ENCODE measurements around the gene PRR30. TPM values are rescaled to one million over a fixed set of nuclear protein-coding genes. Genes with fewer than 3 reads are reported as not detected.

Gene PRR30
- total and polyA plus RNA-seq, 2 experiments from 2014 or later = not detected

- no peak for DNase-seq (ENCODE audit: low spot score)
- Histone ChIP-seq H3K4me2 (no peak overlapping the region), H3K36me3 (ENCODE audit: insufficient read depth) (no peaks in the 10 kb centered on the region), H3K27me3 (ENCODE audit: insufficient read depth) (no peaks in the 10 kb centered on the region), H3K79me2 (replicated peaks; ENCODE audit: insufficient read depth) (no peaks in the 10 kb centered on the region), H2AFZ (no peak overlapping the region), H3K4me3 (no peak overlapping the region), H3K9me2 (ENCODE audit: insufficient read depth) (no peaks in the 10 kb centered on the region), H3K27ac (ENCODE audit: low read depth) (no peak overlapping the region), H3F3A (replicated peaks; ENCODE audit: low read depth) (no peaks in the 10 kb centered on the region), H4K20me1 (replicated peaks; ENCODE audit: insufficient read depth) (no peaks in the 10 kb centered on the region), H3K4me1 (ENCODE audit: insufficient read depth) (no peaks in the 10 kb centered on the region)
- peaks cover 17% of the 10 kb centered on the region for H3K27me3 Mint-ChIP-seq (ENCODE audit: insufficient read depth, low read depth, poor library complexity)
- no peak overlapping the region; the same call in 2 of the 3 replicates for H3K4me3 Mint-ChIP-seq
- no peak overlapping the region for H3K27ac Mint-ChIP-seq
- no peaks in the 10 kb centered on the region for H3K36me3 Mint-ChIP-seq (ENCODE audit: low read depth)
- no peaks in the 10 kb centered on the region for H3K4me1 Mint-ChIP-seq
- TF ChIP-seq EZH2 (IDR thresholded peaks at IDR 0.05; ENCODE audit: low read depth, unreplicated experiment) = no peak
- H3K9me3 Mint-ChIP-seq = no peaks in the 10 kb centered on the region
- ATAC-seq = no peak
These were observed 13.7 kb upstream of the PRR30 start for GRCh38 chr2:27152796-27153464.

GRCh38 chr2:27152102-27152795 lies 13.0 kb upstream of the PRR30 start:
- no peak overlapping the region for H3K4me3 Mint-ChIP-seq
- Histone ChIP-seq H3K9me2 (ENCODE audit: insufficient read depth) (no peaks in the 10 kb centered on the region), H3K4me1 (ENCODE audit: insufficient read depth) (no peaks in the 10 kb centered on the region), H3K27me3 (ENCODE audit: insufficient read depth) (no peaks in the 10 kb centered on the region), H3F3A (replicated peaks; ENCODE audit: low read depth) (no peaks in the 10 kb centered on the region), H3K36me3 (ENCODE audit: insufficient read depth) (no peaks in the 10 kb centered on the region), H3K79me2 (replicated peaks; ENCODE audit: insufficient read depth) (no peaks in the 10 kb centered on the region), H3K4me3 (no peak overlapping the region), H3K27ac (ENCODE audit: low read depth) (no peak overlapping the region), H4K20me1 (replicated peaks; ENCODE audit: insufficient read depth) (no peaks in the 10 kb centered on the region), H2AFZ (no peak overlapping the region), H3K4me2 (no peak overlapping the region)
- peaks cover 14% of the 10 kb centered on the region for H3K27me3 Mint-ChIP-seq (ENCODE audit: insufficient read depth, low read depth, poor library complexity)
- ATAC-seq (peak; percentile 84), DNase-seq (ENCODE audit: low spot score) (peak; percentile 48)
- H3K9me3 Mint-ChIP-seq = no peaks in the 10 kb centered on the region
- TF ChIP-seq CTCF (conservative IDR thresholded peaks at IDR 0.05; ENCODE audit: low read depth in 2 of 2) (peak in 1 of 2 experiments; percentile 52; a peak in 2 of 4 replicates), CREB1 (CRISPR knock-in tag; IDR thresholded peaks at IDR 0.05; ENCODE audit: low read depth) (no peak)
- H3K36me3 Mint-ChIP-seq (ENCODE audit: low read depth) = no peaks in the 10 kb centered on the region
- no peak overlapping the region for H3K27ac Mint-ChIP-seq
- no peaks in the 10 kb centered on the region for H3K4me1 Mint-ChIP-seq

GRCh38 chr2:27150639-27151230 lies 11.5 kb upstream of the PRR30 start:
- no peak overlapping the region for H3K27ac Mint-ChIP-seq
- Histone ChIP-seq H3K4me2 (no peak overlapping the region), H3K27ac (ENCODE audit: low read depth) (no peak overlapping the region), H3K9me2 (ENCODE audit: insufficient read depth) (no peaks in the 10 kb centered on the region), H3K4me1 (ENCODE audit: insufficient read depth) (no peaks in the 10 kb centered on the region), H3K4me3 (no peak overlapping the region), H4K20me1 (replicated peaks; ENCODE audit: insufficient read depth) (no peaks in the 10 kb centered on the region), H2AFZ (0 out of 2 replicates have a peak overlapping the region, but pooled peaks have one; percentile 32), H3K27me3 (ENCODE audit: insufficient read depth) (no peaks in the 10 kb centered on the region), H3K79me2 (replicated peaks; ENCODE audit: insufficient read depth) (no peaks in the 10 kb centered on the region), H3K36me3 (ENCODE audit: insufficient read depth) (no peaks in the 10 kb centered on the region), H3F3A (replicated peaks; ENCODE audit: low read depth) (no peaks in the 10 kb centered on the region)
- TF ChIP-seq JUNB (IDR thresholded peaks at IDR 0.05; ENCODE audit: unreplicated experiment) (no peak), ZNF462 (CRISPR knock-in tag; IDR thresholded peaks at IDR 0.05) (no peak), CREB1 (CRISPR knock-in tag; IDR thresholded peaks at IDR 0.05; ENCODE audit: low read depth) (no peak)
- H3K4me3 Mint-ChIP-seq = no peak overlapping the region
- H3K9me3 Mint-ChIP-seq = no peaks in the 10 kb centered on the region
- ATAC-seq = no peak
- H3K27me3 Mint-ChIP-seq (ENCODE audit: insufficient read depth, low read depth, poor library complexity) = peaks cover 11% of the 10 kb centered on the region
- no peaks in the 10 kb centered on the region for H3K4me1 Mint-ChIP-seq
- no peak for DNase-seq (ENCODE audit: low spot score)
- no peaks in the 10 kb centered on the region for H3K36me3 Mint-ChIP-seq (ENCODE audit: low read depth)
